Tibial nerve (tissue), 4 donors: ENCODE data around the gene CDC6.

Source experiments
- EP300 ChIP-seq, 2 donors: sonication (generic); formaldehyde crosslinking; IDR thresholded peaks; one replicate each; pipeline ENCODE4 v1.6.1; 2017; ENCODE audit warnings: antibody characterized with exemption in 2 of 2, mild to moderate bottlenecking in 1 of 2
- POLR2A ChIP-seq, 2 donors: fragments of 450-650 bp; IDR thresholded peaks; one replicate each; pipeline ENCODE4 v1.6.1; 2017; ENCODE audit warnings: antibody characterized with exemption in 2 of 2, mild to moderate bottlenecking in 2 of 2, moderate library complexity in 2 of 2
- TF ChIP-seq, protein P1 (sequence below), 5 experiments: fragments of 200-600 bp in 3 of 5; fragments of 450-650 bp in 2 of 5; sonication (generic) in 3 of 5; IDR thresholded peaks; one replicate each; pipeline ENCODE4 v1.5.1; 2016 to 2019; ENCODE audit warnings: antibody characterized with exemption in 5 of 5, mild to moderate bottlenecking in 3 of 5, moderate library complexity in 2 of 5

DNA sequence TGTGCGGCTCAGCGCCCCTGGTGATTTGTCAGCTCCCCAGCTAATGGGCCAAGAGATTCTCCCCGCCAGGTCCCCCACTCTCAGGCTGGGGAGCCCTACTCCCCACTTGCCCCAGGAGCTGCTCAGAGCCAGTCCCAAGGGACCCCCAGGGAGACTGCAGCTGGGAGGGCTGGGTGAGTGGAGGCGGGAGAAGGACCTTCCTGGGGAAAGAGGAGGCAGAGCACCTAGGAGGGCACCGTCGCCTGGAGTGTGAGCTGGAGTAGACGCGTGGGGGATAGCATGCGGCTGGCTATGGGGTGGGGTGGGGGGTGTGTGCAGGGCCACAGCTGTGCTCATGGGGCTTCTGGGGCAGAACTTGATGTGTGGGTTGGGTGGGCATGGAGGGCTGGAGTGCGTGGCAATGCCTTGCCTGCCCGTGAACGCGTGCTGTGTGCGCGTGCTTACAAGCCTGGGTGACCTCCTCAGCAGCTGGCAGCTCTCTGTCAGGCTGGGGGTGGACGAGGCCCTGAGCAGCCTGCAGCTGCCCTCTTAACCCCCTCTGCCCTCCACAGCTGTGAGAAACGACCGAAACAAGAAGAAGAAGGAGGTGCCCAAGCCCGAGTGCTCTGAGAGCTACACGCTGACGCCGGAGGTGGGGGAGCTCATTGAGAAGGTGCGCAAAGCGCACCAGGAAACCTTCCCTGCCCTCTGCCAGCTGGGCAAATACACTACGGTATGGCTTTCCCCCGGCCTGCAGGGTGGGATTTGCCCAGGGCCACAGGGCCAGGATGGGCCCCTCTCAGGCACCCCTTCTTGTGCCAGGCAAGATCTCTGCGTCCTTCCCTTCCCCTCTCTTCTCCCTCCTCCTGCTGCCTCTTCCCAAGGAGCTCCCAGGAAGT, 63.9 kb downstream of the CDC6 start:
- TF ChIP-seq, protein P1, sequence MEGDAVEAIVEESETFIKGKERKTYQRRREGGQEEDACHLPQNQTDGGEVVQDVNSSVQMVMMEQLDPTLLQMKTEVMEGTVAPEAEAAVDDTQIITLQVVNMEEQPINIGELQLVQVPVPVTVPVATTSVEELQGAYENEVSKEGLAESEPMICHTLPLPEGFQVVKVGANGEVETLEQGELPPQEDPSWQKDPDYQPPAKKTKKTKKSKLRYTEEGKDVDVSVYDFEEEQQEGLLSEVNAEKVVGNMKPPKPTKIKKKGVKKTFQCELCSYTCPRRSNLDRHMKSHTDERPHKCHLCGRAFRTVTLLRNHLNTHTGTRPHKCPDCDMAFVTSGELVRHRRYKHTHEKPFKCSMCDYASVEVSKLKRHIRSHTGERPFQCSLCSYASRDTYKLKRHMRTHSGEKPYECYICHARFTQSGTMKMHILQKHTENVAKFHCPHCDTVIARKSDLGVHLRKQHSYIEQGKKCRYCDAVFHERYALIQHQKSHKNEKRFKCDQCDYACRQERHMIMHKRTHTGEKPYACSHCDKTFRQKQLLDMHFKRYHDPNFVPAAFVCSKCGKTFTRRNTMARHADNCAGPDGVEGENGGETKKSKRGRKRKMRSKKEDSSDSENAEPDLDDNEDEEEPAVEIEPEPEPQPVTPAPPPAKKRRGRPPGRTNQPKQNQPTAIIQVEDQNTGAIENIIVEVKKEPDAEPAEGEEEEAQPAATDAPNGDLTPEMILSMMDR (IDR thresholded peaks at IDR 0.05): no peak
- TF ChIP-seq POLR2A (IDR thresholded peaks at IDR 0.05) (no peak), EP300 (IDR thresholded peaks at IDR 0.05) (no peak)
